GM18858 (cell line): ENCODE results near the gene TTC9C.
A peak's percentile ranks its signal among the peaks of the same experiment; 100 is the strongest.
"Not testable (repeated sequence)": the region's sequence is repeated elsewhere in the genome, so short reads cannot be mapped to it uniquely, and the experiment has no call there.

Source experiments
- ATAC-seq: cut with Tn5 transposase; IDR thresholded peaks from one replicate; pipeline ENCODE4 v1.9.1; 2021; ENCODE audit not compliant: unreplicated experiment

The TTC9C gene

GRCh38 chr11:62728171-62728988 is at the start of gene TTC9C:
TTC9C (plus strand) TSS chr11:62728486; CDS start chr11:62728849, 363 bp downstream.
- ATAC-seq: peak; percentile 1

DNA sequence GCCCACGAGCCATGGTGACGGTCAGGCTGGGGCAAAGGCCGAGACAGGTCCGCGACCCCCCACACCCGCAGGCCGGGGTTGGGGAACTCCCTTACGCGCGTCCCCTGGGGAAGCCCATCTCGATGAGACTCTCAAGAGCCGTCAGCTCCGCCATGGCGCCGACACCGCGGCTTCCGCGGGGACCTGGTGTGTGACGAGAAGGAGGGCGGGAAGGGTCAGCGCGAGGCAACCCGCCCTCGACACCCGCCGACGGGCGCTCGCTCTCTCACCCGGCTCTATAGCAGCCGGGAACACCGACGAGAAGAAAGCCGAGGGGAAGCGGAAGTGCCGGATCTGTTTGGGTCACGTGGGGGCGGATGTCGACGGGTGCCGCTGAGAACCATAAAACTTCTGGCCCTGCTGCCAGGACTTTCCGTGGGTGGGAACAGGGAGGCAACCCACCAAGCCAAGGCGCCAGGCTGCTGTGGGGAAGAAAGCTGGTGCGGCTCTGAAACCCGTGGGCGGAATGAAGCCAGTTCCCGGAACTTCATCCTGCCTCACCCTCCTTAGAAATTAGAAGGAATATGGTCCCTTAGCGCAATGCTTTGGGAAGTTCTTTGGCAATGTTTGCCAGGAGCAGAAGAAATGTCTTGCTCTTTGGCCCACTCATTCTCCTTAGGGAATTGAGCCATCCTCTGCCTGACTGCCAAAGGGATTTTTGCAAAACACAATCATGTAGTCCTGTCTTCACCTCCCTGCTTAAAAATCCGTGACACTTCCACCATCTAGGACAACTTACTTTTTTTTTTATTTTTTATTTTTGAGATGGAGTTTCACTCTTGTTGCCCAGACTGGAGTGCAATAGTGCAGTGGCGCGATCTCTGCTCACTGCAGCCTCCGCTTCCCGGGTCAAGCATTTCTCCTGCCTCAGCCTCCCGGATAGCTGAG is 49.3 kb upstream of the TTC9C start, which contains the start of gene UBXN1:
Gene UBXN1 (minus strand): TSS at position 304 of the 927 bp plus-strand sequence. CDS start 150 bp downstream, at position 154.
- no peak for ATAC-seq

- ATAC-seq: no peak
These were observed 47.5 kb upstream of the TTC9C start for GRCh38 chr11:62680825-62681240.

GRCh38 chr11:62682518-62682917 is 45.8 kb upstream of the TTC9C start:
- ATAC-seq: no peak

DNA sequence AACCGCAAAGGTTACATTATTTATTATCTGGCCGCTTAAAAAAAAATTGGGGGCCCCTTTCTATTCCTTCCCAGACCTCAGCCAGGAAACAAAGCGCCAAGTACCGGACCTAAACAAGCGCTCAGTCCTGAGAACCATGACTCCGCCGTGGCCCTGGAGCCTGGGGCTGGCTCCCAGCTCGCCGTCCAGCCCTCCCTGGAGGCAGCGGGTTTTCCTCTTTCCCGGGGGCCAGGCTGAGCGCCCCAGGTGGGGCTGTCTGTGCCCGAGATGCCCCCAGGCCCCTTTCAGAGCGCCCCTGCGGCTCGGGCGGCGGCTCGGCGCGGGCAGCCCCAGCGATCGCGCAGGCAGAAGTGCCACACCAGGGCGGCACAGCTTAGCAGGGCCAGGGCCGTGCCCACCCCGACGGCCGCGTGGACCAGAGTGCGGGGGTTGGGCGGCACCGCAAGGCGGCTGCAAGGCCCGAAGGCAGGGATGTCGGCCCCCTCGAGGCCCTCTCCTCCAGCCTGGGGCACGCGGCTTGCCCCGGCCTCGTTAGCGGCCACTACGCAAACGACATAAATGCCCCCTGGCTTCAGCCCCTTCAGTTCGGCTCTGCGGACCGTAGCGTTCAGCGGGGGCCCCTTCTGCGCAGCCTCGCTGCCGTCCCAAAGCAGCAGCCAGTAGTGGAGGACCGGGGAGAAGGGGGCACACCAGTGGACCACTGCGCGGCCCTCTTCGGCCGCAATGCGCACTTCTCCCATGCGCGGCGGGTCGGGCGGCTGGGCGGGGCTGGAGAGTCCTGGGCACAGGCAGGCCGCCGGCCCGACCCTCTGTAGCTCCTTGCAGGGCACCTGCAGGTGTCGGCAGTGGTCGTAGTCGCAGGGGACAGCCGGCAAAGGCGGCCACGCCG is 40.5 kb upstream of the TTC9C start:
- no peak for ATAC-seq

- no peak for ATAC-seq
These were observed 39.8 kb upstream of the TTC9C start for GRCh38 chr11:62688491-62688890.

- ATAC-seq: no peak
These were observed 38.7 kb upstream of the TTC9C start, which contains the start of gene LRRN4CL for GRCh38 chr11:62689421-62690183. LRRN4CL (minus strand) TSS chr11:62689530; CDS start chr11:62688508, 1,022 bp downstream.

GRCh38 chr11:62693624-62694023 is 34.7 kb upstream of the TTC9C start:
- not testable (repeated sequence) for ATAC-seq

DNA sequence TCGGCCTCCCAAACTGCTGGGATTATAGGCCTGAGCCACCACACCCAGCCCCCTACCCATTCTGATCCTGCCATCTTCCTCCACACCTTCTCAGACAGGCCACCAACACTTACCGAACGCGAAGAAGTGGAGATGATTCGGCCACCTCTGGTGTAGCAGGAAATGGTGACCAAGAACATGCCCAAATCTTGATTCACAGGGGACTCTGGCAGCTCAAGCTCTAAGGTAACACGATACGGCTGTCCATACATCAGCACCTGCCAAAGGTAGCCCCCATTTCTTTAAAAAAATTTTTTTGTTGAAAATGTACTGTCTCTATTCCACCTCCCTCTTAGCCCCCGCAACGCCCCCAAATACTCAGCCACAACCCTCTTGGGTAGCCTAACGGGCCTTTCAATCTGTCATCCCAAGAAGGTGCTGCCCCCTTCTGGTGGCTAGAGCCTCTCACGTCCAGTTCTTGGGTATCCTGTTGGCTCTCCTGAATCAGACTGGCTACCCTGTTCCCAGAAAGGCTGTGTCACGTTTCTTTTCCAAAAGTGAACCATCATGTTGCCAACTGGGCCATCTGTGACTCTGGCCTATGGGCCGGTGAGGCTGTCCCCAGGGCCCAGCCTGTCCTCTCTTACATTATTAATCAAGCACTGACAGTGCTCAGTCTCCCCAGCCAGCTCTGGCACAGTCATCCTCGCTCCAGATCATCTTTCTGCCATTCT is 33.7 kb upstream of the TTC9C start:
- ATAC-seq: no peak

GRCh38 chr11:62702246-62702645 is 26.0 kb upstream of the TTC9C start:
- ATAC-seq: no peak

DNA sequence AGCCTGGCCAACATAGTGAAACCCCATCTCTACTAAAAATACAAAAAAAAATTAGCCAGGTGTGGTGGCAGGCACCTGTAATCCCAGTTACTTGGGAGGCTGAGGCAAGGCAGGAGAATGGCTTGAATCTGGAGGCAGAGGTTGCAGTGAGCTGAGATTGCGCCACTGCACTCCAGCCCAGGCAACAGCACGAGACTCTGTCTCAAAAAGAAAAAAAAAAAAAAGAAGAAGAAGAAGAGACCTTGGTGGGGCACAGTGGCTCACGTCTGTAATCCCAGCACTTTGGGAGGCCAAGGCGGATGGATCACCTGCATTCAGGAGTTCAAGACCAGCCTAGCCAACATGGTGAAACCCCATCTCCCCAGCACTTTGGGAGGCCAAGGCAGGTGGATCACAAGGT is 24.4 kb upstream of the TTC9C start:
- not testable (repeated sequence) for ATAC-seq

- ATAC-seq: no peak
These were observed 22.9 kb upstream of the TTC9C start for GRCh38 chr11:62705413-62705812.

GRCh38 chr11:62705880-62706849 is 22.1 kb upstream of the TTC9C start:
- ATAC-seq: no peak

- no peak for ATAC-seq
These were observed 21.4 kb upstream of the TTC9C start for GRCh38 chr11:62706850-62707247.

- ATAC-seq: no peak
These were observed 20.9 kb upstream of the TTC9C start, which contains the start of the genes BSCL2 and GNG3 for GRCh38 chr11:62707277-62707861. BSCL2 (minus strand) TSS chr11:62707424; CDS start chr11:62707195, 229 bp downstream. GNG3 (plus strand) TSS chr11:62707676; CDS start chr11:62708296, 620 bp downstream.

DNA sequence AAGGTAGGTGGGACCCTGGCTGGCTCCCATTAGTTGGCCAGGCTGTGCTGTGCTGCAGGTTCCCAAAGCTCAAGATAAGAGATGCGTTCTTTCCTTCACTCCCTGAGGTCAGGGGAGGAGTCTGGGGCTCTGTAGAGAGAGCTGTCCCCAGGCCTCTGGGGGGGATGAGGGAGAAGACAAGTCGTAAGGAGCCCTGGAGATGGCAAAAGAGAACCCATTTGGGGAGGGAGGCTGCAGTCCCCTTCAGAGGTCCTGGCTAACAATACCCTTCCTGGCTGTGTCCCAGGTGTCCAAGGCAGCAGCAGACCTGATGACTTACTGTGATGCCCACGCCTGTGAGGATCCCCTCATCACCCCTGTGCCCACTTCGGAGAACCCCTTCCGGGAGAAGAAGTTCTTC is 19.9 kb upstream of the TTC9C start:
- ATAC-seq: no peak

DNA sequence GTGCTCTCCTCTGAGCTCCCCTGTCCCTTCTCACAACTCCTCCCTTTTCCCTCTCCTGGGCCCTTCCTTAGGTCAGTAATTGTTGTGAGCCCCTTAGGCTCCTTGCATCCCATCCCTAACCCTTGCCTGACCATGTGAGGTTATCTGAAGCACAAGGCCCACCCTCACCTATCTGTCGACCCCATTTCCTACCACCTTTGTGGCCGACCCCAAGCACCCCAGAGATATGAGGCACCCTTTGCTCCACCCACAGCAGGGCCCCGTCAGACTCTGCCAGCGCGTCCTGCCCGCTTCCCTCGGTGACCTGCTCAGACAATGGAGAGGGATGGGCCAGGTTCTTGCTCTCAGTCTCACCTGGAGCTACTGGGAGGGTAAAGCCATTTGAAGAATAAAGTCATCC is 19.5 kb upstream of the TTC9C start:
- no peak for ATAC-seq
